Ovary (tissue), 3 donors: Measurements from ENCODE around the gene TMPRSS5.

Experiments used
- CTCF ChIP-seq, 3 donors: fragments of 450-650 bp in 2 of 3; fragments of 200-600 bp in 1 of 3; IDR thresholded peaks; one replicate each; pipeline versions ENCODE4 v1.5.1 to v1.8.0; 2016 to 2022; ENCODE audit warnings: antibody characterized with exemption in 3 of 3, mild to moderate bottlenecking in 1 of 3
- EP300 ChIP-seq: sonication (generic); formaldehyde crosslinking; IDR thresholded peaks from one replicate; pipeline ENCODE4 v1.6.1; 2017; ENCODE audit warnings: antibody characterized with exemption
- POLR2A ChIP-seq: fragments of 450-650 bp; IDR thresholded peaks from one replicate; pipeline ENCODE4 v1.6.1; 2017; ENCODE audit warnings: antibody characterized with exemption, mild to moderate bottlenecking, moderate library complexity
- donor health status: DM: no; HTN: no; CAD: no.

- no peak for TF ChIP-seq CTCF (IDR thresholded peaks at IDR 0.05)
- TF ChIP-seq POLR2A: no peak
- no peak for TF ChIP-seq EP300
Measured at GRCh38 chr11:113643006-113643585, 63.0 kb downstream of the TMPRSS5 start.
